MCF 10A (cell line): ENCODE measurements around the gene MIS12. TPM values are rescaled to one million over a fixed set of nuclear protein-coding genes. Genes with fewer than 3 reads are reported as not detected.

ENCODE experiments used
- BruUV-seq: library from RNA; stranded (reverse); fragments of 400-500 nt; replicated peaks from 2 replicates; lab custom pipeline; 2021; lab: Mats Ljungman, UMichigan
- CTCF ChIA-PET: fragments of 300-600 bp; sonication (Branson Sonifier 250); formaldehyde crosslinking; extraction: SDS; loops from one replicate; lab custom pipeline; 2021; ENCODE audit warnings: antibody characterized with exemption, inconsistent platforms; lab: Yijun Ruan, JAX
- POLR2A ChIA-PET: fragments of 300-600, 350-650 bp; sonication (Branson Sonifier 250); formaldehyde crosslinking; extraction: SDS; loops from one replicate; lab custom pipeline; 2020; ENCODE audit warnings: antibody characterized with exemption, inconsistent platforms; lab: Yijun Ruan, JAX
- DNase-seq: peaks from one replicate; pipeline ENCODE4 v3.0.0-alpha.2; 2018; ENCODE audit not compliant: unreplicated experiment
- H3K27ac Mint-ChIP-seq: one replicate; pipeline ENCODE4 v1.8.0; 2022; ENCODE audit warnings: mild to moderate bottlenecking, low read depth, mixed read lengths; ENCODE audit not compliant: unreplicated experiment
- H3K27me3 Mint-ChIP-seq: one replicate; pipeline ENCODE4 v1.8.0; 2022; ENCODE audit warnings: mixed read lengths; ENCODE audit not compliant: insufficient read depth, unreplicated experiment
- H3K36me3 Mint-ChIP-seq: one replicate; pipeline ENCODE4 v1.8.0; 2022; ENCODE audit warnings: mild to moderate bottlenecking, moderate library complexity, mixed read lengths; ENCODE audit not compliant: insufficient read depth, unreplicated experiment
- H3K4me1 Mint-ChIP-seq: one replicate; pipeline ENCODE4 v1.8.0; 2022; ENCODE audit warnings: mixed read lengths; ENCODE audit not compliant: insufficient read depth, unreplicated experiment
- H3K4me3 Mint-ChIP-seq: one replicate; pipeline ENCODE4 v1.8.0; 2022; ENCODE audit warnings: mild to moderate bottlenecking, moderate library complexity, mixed read lengths; ENCODE audit not compliant: unreplicated experiment
- H3K9me3 Mint-ChIP-seq: one replicate; pipeline ENCODE4 v1.8.0; 2022; ENCODE audit warnings: mixed read lengths; ENCODE audit not compliant: unreplicated experiment
- intact Hi-C: fragments of 100-400 bp; cut with micrococcal nuclease; formaldehyde crosslinking; loops from 2 replicates; pipeline ENCODE4 v1.14.1; 2022
- total RNA-seq: library from RNA; stranded (reverse); gene quantifications from 2 replicates; pipeline ENCODE4 v1.2.3, GENCODE V29; 2022
- TF ChIP-seq, protein P1 (sequence below): fragments of 200-600 bp; IDR thresholded peaks from one replicate; pipeline ENCODE4 v1.8.0; 2022; ENCODE audit warnings: antibody characterized with exemption, mild to moderate bottlenecking; ENCODE audit not compliant: unreplicated experiment

MIS12 gene
- total RNA-seq, 1 experiment from 2014 or later, result 32.8 TPM

DNA sequence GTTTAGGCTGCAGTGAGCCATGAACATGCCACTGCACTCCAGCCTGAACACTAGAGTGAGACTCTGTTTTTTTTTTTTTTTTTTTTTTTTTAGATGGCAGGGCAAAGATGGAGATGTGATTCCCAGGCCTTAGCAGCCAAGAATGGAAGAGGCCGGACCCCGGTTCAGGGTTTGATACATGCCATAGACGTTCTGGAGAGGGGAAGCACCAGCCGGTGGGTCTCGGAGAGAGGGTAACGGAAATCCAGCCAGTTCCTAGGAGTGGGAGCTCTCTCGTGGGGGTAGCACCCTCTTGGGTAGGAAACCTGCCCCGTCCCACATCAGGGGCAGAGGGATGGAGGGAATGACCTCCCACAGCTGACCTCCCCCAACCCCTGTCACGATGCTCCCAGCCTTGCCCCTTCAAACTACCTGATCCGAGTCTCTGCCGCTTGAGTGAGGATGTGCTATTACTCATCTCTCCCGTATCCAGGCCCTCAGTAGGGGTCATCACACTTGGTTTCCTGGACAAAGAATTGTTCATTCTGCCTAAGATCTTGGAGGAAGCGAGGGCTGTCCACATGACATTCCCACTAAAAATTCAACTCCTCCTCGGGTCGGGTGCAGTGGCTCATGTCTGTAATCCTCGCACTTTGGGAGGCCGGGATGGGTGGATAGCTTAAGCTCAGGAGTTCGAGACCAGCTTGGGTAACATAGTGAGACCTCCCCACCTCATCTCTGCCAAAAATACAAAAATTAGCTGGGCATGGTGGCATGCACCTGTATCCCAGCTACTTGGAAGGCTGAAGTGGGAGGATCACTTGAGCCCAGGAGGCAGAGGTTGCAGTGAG, 47.3 kb downstream of the MIS12 start:
- intact Hi-C loops, result no loop called here
- CTCF ChIA-PET, result interaction anchor here (0.6 to 0.7 kb wide), 4 partner anchors 10 to 1217 kb away, joined by 3 to 5 read pairs (median 4); no protein-coding TSS in a partner anchor

DNA sequence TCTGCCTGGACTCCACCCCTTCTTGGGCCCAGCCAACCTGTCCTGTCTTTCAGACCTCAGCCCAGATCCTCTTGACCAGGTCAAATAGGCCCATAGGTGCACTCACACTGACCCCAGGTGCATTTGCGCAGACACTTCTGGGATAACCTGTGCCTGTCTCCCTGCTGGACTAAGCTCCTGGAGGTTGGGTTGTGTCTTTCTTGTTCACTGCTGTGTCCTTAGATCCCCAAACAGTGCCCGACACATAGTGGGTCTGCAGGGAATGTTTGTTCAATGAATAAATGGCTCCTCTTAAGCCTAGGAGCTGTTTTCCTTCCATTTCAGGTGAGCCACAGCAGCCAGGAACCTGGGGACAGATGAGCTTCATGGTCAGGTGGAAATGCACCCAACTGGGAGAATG, 49.1 kb downstream of the MIS12 start:
- H3K4me1 Mint-ChIP-seq, result no peaks in the 10 kb centered on the region
- no peak for DNase-seq
- intact Hi-C loops, result no loop called here
- no TSS peak for BruUV-seq
- ChIA-PET CTCF (no interaction called here), POLR2A (interaction anchor here (0.8 kb wide), 1 partner anchor 93 kb away, joined by 3 read pairs; no protein-coding TSS in a partner anchor)
- TF ChIP-seq, protein P1, sequence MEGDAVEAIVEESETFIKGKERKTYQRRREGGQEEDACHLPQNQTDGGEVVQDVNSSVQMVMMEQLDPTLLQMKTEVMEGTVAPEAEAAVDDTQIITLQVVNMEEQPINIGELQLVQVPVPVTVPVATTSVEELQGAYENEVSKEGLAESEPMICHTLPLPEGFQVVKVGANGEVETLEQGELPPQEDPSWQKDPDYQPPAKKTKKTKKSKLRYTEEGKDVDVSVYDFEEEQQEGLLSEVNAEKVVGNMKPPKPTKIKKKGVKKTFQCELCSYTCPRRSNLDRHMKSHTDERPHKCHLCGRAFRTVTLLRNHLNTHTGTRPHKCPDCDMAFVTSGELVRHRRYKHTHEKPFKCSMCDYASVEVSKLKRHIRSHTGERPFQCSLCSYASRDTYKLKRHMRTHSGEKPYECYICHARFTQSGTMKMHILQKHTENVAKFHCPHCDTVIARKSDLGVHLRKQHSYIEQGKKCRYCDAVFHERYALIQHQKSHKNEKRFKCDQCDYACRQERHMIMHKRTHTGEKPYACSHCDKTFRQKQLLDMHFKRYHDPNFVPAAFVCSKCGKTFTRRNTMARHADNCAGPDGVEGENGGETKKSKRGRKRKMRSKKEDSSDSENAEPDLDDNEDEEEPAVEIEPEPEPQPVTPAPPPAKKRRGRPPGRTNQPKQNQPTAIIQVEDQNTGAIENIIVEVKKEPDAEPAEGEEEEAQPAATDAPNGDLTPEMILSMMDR, result no peak
- H3K27ac Mint-ChIP-seq, result no peak overlapping the region
- no peak overlapping the region for H3K4me3 Mint-ChIP-seq
- peaks cover 31% of the 10 kb centered on the region for H3K36me3 Mint-ChIP-seq
- H3K9me3 Mint-ChIP-seq, result no peaks in the 10 kb centered on the region
- no peaks in the 10 kb centered on the region for H3K27me3 Mint-ChIP-seq

More for the DNA sequence above, 47.3 kb downstream of the MIS12 start:
- peaks cover 30% of the 10 kb centered on the region for H3K36me3 Mint-ChIP-seq
- POLR2A ChIA-PET, result interaction anchor here (0.6 kb wide), 2 partner anchors 51 to 905 kb away, joined by 3 read pairs; partner anchors contain the start of gene NLRP1
- no peaks in the 10 kb centered on the region for H3K27me3 Mint-ChIP-seq
- no peak overlapping the region for H3K4me3 Mint-ChIP-seq
- TF ChIP-seq, protein P1, result no peak
- no peaks in the 10 kb centered on the region for H3K9me3 Mint-ChIP-seq
- H3K4me1 Mint-ChIP-seq, result no peaks in the 10 kb centered on the region
- H3K27ac Mint-ChIP-seq, result no peak overlapping the region
- BruUV-seq, result no TSS peak
- DNase-seq, result no peak

GRCh38 chr17:5536866-5537650, 50.7 kb downstream of the MIS12 start:
- no peaks in the 10 kb centered on the region for H3K27me3 Mint-ChIP-seq
- no TSS peak for BruUV-seq
- no peak overlapping the region for H3K27ac Mint-ChIP-seq
- DNase-seq, result no peak
- TF ChIP-seq, protein P1, result no peak
- ChIA-PET POLR2A (no interaction called here), CTCF (no interaction called here)
- H3K4me3 Mint-ChIP-seq, result no peak overlapping the region
- no peaks in the 10 kb centered on the region for H3K9me3 Mint-ChIP-seq
- H3K36me3 Mint-ChIP-seq, result peaks cover 28% of the 10 kb centered on the region
- no peaks in the 10 kb centered on the region for H3K4me1 Mint-ChIP-seq
- intact Hi-C loops, result no loop called here

GRCh38 chr17:5539286-5539685, 52.9 kb downstream of the MIS12 start:
- ChIA-PET CTCF (no interaction called here), POLR2A (no interaction called here)
- no peak for DNase-seq
- BruUV-seq, result no TSS peak
- TF ChIP-seq, protein P1, result no peak
- H3K4me1 Mint-ChIP-seq, result no peaks in the 10 kb centered on the region
- H3K36me3 Mint-ChIP-seq, result peaks cover 31% of the 10 kb centered on the region
- H3K27ac Mint-ChIP-seq, result no peak overlapping the region
- intact Hi-C loops, result no loop called here
- no peaks in the 10 kb centered on the region for H3K27me3 Mint-ChIP-seq
- H3K4me3 Mint-ChIP-seq, result no peak overlapping the region
- H3K9me3 Mint-ChIP-seq, result no peaks in the 10 kb centered on the region
